ENCODE data around the gene PRKCE.

Gene PRKCE

GRCh38 chr2:46232860-46233259, 581.4 kb downstream of the PRKCE start:
- TF ChIP-seq GATA3 (IDR thresholded peaks at IDR 0.05; ENCODE audit: low read depth, low read length) = no peak
- no peak for TF ChIP-seq GATA2 (IDR thresholded peaks at IDR 0.05; ENCODE audit: low read depth, low read length)

GRCh38 chr2:46236006-46236875, 584.8 kb downstream of the PRKCE start:
- TF ChIP-seq GATA2 (IDR thresholded peaks at IDR 0.05; ENCODE audit: low read depth, low read length) (peak; percentile 84), GATA3 (IDR thresholded peaks at IDR 0.05; ENCODE audit: low read depth, low read length) (peak; percentile 92)

- TF ChIP-seq GATA3 (IDR thresholded peaks at IDR 0.05; ENCODE audit: low read depth, low read length) (0 out of 2 replicates have a peak, but pooled peaks have one; percentile 24), GATA2 (IDR thresholded peaks at IDR 0.05; ENCODE audit: low read depth, low read length) (peak; percentile 81)
Observed at GRCh38 chr2:46236876-46237859, 585.7 kb downstream of the PRKCE start.
